ENCODE measurements around the gene TRIM44. TPM values are rescaled to one million over a fixed set of nuclear protein-coding genes. Genes with fewer than 3 reads are reported as not detected.

Gene TRIM44, protein sequence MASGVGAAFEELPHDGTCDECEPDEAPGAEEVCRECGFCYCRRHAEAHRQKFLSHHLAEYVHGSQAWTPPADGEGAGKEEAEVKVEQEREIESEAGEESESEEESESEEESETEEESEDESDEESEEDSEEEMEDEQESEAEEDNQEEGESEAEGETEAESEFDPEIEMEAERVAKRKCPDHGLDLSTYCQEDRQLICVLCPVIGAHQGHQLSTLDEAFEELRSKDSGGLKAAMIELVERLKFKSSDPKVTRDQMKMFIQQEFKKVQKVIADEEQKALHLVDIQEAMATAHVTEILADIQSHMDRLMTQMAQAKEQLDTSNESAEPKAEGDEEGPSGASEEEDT
- 13.2 and 16.2 TPM in 2 replicates for total RNA-seq

DNA sequence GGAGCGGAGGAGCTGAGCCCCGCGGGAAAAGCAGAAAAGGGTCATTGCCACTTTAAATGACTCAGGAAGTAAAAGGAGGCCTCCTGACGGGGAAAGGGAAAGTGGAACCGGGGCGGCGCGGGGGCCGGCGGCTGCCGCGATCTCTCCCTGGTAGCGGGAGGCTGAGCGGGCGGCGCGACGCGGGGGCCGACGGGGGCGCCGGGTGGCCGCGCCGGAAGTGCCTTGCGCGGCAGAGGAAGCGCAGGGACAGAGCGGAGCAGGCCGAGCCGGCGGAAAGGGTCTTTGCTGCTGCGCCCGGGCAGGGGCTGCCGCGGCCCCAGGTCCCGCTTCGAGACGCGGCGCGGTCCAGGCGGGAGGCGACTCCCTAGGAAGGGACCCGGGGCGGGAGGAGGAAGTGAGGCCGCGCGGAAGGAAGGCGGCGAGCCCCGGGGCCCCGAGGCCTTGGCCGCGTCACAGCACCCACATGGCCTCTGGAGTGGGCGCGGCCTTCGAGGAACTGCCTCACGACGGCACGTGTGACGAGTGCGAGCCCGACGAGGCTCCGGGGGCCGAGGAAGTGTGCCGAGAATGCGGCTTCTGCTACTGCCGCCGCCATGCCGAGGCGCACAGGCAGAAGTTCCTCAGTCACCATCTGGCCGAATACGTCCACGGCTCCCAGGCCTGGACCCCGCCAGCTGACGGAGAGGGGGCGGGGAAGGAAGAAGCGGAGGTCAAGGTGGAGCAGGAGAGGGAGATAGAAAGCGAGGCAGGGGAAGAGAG is at the start of gene TRIM44:
Gene TRIM44 (plus strand): TSS at position 127 of the 759 bp plus-strand sequence. CDS start 337 bp downstream, at position 464.

DNA sequence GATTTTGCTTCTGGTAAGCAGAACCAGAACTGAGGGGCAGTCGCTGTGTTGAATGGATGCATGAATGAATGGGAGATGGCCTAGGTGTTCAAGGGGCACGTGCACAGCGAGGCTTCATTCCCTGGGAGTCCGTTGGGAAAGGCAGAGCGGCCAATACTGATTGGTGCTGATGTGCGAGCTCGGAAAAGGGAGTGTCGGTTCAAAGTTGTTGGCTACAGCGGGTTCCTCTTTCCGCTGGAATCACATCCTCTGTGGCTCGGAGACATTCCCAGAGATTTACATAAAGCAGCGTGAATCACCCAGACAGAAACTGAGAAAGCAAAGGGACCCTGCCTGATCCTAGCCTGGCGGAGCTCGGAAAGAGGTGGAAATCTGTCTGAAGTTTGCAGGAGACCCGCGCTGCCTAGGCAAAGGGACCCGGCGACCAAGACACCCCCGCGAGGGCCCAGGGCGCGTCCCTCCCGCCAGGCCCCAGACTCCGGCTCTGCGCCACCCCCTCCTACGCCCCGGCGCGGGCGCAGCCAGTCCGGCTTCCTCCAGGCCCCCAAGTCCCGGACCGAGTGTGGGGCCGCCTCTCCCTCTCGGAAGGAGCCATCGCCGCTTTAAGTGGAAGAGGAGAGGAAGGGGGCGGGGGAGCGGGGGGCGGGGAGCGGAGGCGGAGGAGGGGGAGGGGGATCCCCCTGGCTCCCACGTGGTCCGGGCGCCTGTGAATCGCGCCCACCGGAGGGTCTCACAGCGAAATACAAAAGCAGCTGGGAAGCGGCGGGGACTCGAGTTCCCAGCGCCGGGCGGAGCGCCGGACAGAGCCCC is 44.7 kb upstream of the TRIM44 start, which contains the start of gene FJX1:
Gene FJX1 (plus strand): TSS at position 774 of the 810 bp plus-strand sequence. CDS start 177 bp downstream, outside the sequence.

Other genes starting within 250 kb of the TRIM44 start
- 0.81 and 1.3 TPM in 2 replicates for gene SLC1A2, start 243.2 kb upstream of the TRIM44 start, total RNA-seq
- gene PAMR1, start 137.2 kb upstream of the TRIM44 start, total RNA-seq, result 206 and 311 TPM in 2 replicates
- gene FJX1, start 44.3 kb upstream of the TRIM44 start, total RNA-seq, result 40.8 and 43.3 TPM in 2 replicates

All from cardiac atrium fibroblast (primary cell).